Activated naive CD4-positive, alpha-beta T cell treated with anti-CD3 and anti-CD28 coated beads, Interleukin-2, amount 50 U/mL, for 72 hours (primary cell): Measurements from ENCODE around the gene HOXB3. TPM values are rescaled to one million over a fixed set of nuclear protein-coding genes. Genes with fewer than 3 reads are reported as not detected.

Source experiments
- ATAC-seq, 2 donors: fragments of 150-1000 bp; cut with Tn5 transposase; 2 replicates each; pipeline ENCODE4 v1.10.0; 2021; ENCODE audit warnings: mild to moderate bottlenecking in 2 of 2, moderate library complexity in 2 of 2
- DNase-seq, 2 donors: peaks; one replicate each; pipeline ENCODE4 v3.0.0; 2021 to 2022; ENCODE audit warnings: low spot score in 2 of 2
- H3K27ac Mint-ChIP-seq, 2 donors: one replicate each; pipeline ENCODE4 v1.8.0; 2022; ENCODE audit warnings: mild to moderate bottlenecking in 2 of 2, mixed read lengths in 2 of 2
- H3K36me3 Mint-ChIP-seq, 2 donors: one replicate each; pipeline ENCODE4 v1.8.0; 2022; ENCODE audit warnings: mixed read lengths in 2 of 2
- H3K9me3 Mint-ChIP-seq, 2 donors: one replicate each; pipeline ENCODE4 v1.8.0; 2022; ENCODE audit warnings: mixed read lengths in 2 of 2
- total RNA-seq, 2 donors: library from RNA; stranded (reverse); gene quantifications; one replicate each; pipeline ENCODE4 v1.2.3, GENCODE V29; 2022

HOXB3 gene
- total RNA-seq: 1 to 10 TPM; 1.6 to 3.1 TPM

GRCh38 chr17:48589831-48590606 is at the start of gene HOXB3:
Gene HOXB3 (minus strand): TSS chr17:48590241. CDS start chr17:48552474, 37,767 bp downstream.
- DNase-seq: no peak
- Mint-ChIP-seq H3K9me3 (no peaks in the 10 kb centered on the region), H3K36me3 (peaks cover 0 to 4% of the 10 kb centered on the region in 2 donors), H3K27ac (no peak within 1 kb of the TSS)
- ATAC-seq: no peak

GRCh38 chr17:48639136-48639535 is 49.1 kb upstream of the HOXB3 start:
- ATAC-seq (no peak), DNase-seq (no peak)
- H3K36me3 Mint-ChIP-seq: peaks cover 4 to 9% of the 10 kb centered on the region in 2 donors
- H3K9me3 Mint-ChIP-seq: no peaks in the 10 kb centered on the region
- H3K27ac Mint-ChIP-seq: no peak overlapping the region

- Mint-ChIP-seq H3K9me3 (no peaks in the 10 kb centered on the region), H3K36me3 (peaks cover 7 to 9% of the 10 kb centered on the region in 2 donors), H3K27ac (no peak overlapping the region)
- no peak for DNase-seq
- no peak for ATAC-seq
Measured at GRCh38 chr17:48637323-48638260, 47.6 kb upstream of the HOXB3 start.

- H3K27ac Mint-ChIP-seq: no peak overlapping the region
- H3K36me3 Mint-ChIP-seq: peaks cover 3 to 10% of the 10 kb centered on the region in 2 donors
- H3K9me3 Mint-ChIP-seq: no peaks in the 10 kb centered on the region
- DNase-seq (peak in 1 of 2 donors; percentile 85), ATAC-seq (peak; percentile 63 to 88)
Measured at GRCh38 chr17:48636177-48637018, 46.4 kb upstream of the HOXB3 start.

GRCh38 chr17:48634493-48635208 is 44.6 kb upstream of the HOXB3 start:
- DNase-seq (no peak), ATAC-seq (no peak)
- Mint-ChIP-seq H3K9me3 (no peaks in the 10 kb centered on the region), H3K27ac (no peak overlapping the region), H3K36me3 (peaks cover 0 to 6% of the 10 kb centered on the region in 2 donors)

- Mint-ChIP-seq H3K9me3 (no peaks in the 10 kb centered on the region), H3K27ac (no peak overlapping the region), H3K36me3 (peaks cover 0 to 6% of the 10 kb centered on the region in 2 donors)
- DNase-seq: no peak
- ATAC-seq: no peak
Measured at GRCh38 chr17:48633266-48633677, 43.2 kb upstream of the HOXB3 start.

- Mint-ChIP-seq H3K9me3 (no peaks in the 10 kb centered on the region), H3K36me3 (peaks cover 0 to 6% of the 10 kb centered on the region in 2 donors), H3K27ac (no peak overlapping the region)
- DNase-seq (no peak), ATAC-seq (no peak)
Measured at GRCh38 chr17:48632579-48633265, 42.7 kb upstream of the HOXB3 start.

GRCh38 chr17:48631693-48632578 is 41.9 kb upstream of the HOXB3 start:
- ATAC-seq: no peak
- no peaks in the 10 kb centered on the region for H3K9me3 Mint-ChIP-seq
- H3K27ac Mint-ChIP-seq: no peak overlapping the region
- H3K36me3 Mint-ChIP-seq: peaks cover 0 to 6% of the 10 kb centered on the region in 2 donors
- no peak for DNase-seq

GRCh38 chr17:48630925-48631692 is 41.1 kb upstream of the HOXB3 start:
- H3K27ac Mint-ChIP-seq: no peak overlapping the region
- DNase-seq (no peak), ATAC-seq (no peak)
- peaks cover 0 to 6% of the 10 kb centered on the region in 2 donors for H3K36me3 Mint-ChIP-seq
- H3K9me3 Mint-ChIP-seq: no peaks in the 10 kb centered on the region

- no peak overlapping the region for H3K27ac Mint-ChIP-seq
- DNase-seq: no peak
- peaks cover 0 to 6% of the 10 kb centered on the region in 2 donors for H3K36me3 Mint-ChIP-seq
- ATAC-seq: no peak
- no peaks in the 10 kb centered on the region for H3K9me3 Mint-ChIP-seq
Measured at GRCh38 chr17:48630009-48630924, 40.2 kb upstream of the HOXB3 start.

GRCh38 chr17:48629411-48629759 is 39.3 kb upstream of the HOXB3 start:
- H3K9me3 Mint-ChIP-seq: no peaks in the 10 kb centered on the region
- H3K36me3 Mint-ChIP-seq: peaks cover 0 to 6% of the 10 kb centered on the region in 2 donors
- H3K27ac Mint-ChIP-seq: no peak overlapping the region
- DNase-seq: no peak
- ATAC-seq: no peak

GRCh38 chr17:48628649-48629410 is 38.8 kb upstream of the HOXB3 start:
- Mint-ChIP-seq H3K27ac (no peak overlapping the region), H3K9me3 (no peaks in the 10 kb centered on the region), H3K36me3 (peaks cover 0 to 6% of the 10 kb centered on the region in 2 donors)
- DNase-seq (no peak), ATAC-seq (no peak)
